CD4-positive, alpha-beta T cell treated with Interleukin-15 for 4 hours (primary cell): Measurements from ENCODE around the gene MPRIP.
"Not testable (repeated sequence)": the region's sequence is repeated elsewhere in the genome, so short reads cannot be mapped to it uniquely, and the experiment has no call there.

Source experiments
- DNase-seq: peaks from one replicate; pipeline ENCODE4 v3.0.0-alpha.2; 2020; ENCODE audit warnings: low spot score

MPRIP gene

DNA sequence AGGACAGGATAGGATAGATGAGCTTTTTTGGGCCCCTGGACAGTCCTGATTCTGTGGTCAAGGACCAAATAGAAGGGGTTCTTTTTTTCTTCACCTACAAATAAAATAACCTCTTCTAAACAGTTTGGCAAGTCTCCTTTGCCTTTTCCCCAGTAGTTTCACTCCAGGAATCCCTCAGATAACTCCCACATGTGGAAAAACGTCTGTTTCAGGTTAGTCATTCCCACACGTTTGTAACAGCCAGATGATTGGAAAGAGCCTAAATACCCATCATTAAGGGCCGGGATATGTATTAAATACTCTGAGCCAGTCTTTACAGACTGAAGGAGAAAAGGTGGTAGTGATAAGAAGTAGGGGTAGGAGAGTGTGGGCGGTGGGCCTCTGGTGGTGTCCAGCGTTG, 105.6 kb downstream of the MPRIP start:
- no peak for DNase-seq

DNA sequence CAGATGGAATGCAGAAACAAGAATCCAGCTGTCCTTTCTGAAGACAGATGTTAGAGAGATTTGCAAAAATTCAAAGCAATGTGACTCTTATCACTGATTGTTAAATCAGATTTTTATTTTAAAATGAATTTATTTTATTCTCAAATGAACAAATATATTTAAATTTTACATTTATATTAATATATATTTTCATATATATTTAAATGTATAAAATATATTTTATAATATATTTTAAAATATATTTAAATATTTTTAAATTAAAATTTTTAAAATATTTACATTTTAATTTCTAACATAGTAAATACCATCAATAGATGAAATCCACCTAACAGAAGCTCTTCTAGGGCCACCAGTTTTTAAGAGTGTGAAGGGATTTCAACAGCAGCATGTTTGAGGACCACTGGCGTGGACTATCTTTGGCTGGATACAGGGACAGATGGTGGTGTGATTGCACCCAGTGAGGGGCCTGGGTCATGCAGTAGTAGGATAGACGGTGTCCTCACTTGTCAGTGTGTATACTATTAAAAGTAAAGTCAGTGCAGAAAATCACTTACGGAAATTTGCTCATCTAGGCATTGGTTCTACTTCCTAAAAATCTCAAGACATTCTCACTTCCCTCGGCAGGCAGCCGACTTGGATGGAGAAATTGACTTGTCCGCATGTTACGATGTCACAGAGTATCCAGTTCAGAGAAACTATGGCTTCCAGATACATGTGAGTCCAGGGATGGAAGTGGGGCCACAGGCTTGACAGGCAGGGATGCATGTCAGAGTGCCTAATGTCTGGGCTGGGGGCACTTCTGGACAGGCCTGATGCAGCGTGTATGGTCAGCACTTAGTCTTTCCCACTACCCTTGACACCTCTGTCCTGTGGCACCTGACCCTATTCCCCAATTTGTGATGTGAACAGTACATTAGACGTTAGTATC, 107.5 kb downstream of the MPRIP start:
- no peak for DNase-seq

DNA sequence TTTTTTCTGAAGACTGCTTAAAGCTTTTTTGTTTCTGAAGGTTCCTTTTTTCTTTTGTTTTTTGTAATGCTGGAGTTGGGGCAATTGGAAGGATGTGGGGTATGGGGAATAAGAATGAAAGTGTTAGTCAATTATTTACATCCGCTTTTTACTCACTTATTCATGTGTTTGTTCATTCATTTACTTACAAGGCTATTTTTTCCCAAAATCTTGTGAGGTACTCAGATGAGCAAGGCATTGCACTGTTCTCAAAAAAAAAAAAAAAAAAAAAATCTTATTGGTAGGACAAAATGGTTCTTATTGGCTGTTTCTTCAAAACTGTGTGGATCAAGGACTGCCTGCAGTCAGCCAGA, 108.2 kb downstream of the MPRIP start:
- no peak for DNase-seq

DNA sequence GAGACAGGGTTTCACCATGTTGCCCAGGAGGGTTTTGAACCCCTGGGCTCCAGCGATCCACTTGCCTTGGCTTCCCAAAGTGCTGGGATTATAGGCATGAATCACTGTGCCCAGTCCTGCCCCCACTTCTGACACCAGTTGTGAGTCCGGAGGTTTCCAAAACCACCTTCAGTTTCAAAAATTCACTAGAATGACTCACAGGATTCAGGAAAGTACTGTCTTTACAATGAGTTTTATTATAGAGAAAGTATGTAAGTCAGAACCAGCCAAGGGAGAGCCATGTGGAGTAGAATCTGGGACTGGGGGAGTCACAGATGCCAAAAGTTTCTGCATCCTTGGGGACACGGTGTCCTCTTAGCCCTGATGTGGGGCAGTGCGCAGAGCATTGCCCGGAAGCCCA, 108.8 kb downstream of the MPRIP start:
- no peak for DNase-seq

DNA sequence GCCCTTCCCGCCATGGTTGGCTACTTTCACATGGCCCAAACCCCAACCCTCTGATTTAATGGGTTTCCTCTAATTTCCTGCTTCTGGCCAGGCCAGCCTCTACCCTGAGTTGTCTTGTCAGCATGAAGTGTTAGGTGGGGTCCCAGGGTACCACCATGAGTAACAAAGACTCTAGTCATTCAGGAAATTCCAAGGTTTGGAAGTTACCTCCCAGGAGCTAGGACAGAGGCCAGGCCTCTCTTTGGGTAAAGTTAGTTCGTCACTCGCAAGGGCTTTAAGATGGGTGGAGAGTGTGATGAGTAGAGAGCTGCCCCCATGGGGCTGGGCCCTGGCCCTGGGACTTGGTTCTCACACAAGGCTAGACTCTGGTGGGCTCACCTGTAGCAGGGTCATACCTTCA, 109.3 kb downstream of the MPRIP start:
- no peak for DNase-seq

DNA sequence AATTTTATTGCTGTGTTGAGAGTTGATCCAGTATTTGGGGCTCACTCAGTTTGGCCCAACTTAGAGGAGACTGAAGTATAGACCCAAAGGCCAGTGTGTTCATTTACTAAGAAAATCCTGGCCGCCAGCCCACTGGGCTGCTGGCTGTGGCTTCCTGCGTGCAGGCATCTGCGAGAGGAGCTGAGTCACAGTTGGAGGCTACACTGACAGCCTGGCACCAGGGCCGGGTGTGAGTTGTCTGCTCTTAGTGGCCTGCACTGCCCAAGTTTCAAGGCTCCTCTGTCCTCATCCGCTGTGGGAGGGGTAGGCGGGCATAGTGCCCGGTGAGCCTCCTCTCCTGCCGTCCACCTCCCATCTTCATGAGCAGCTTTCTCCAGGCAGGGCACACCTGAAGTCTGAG, 109.7 kb downstream of the MPRIP start:
- peak; percentile 28 for DNase-seq

DNA sequence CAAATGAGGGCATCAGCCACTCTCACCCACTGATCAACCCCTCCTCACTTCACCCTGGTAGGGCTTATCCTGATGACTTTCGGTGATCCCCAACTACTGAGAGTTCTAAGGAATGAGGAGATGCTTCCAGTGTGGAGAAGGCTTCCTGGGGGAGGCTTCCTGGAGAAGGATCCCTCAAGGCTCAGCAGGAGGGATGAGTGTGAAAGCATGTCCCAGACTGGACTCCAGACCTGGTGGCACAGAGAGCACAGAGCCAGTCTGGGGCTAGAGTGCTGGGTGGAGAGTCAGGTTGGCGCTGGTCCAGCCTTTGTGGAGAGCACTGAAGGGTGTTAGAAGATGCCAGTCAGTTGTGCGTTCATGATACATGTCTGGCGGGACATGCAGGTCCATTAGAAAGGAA, 110.1 kb downstream of the MPRIP start:
- DNase-seq: no peak

DNA sequence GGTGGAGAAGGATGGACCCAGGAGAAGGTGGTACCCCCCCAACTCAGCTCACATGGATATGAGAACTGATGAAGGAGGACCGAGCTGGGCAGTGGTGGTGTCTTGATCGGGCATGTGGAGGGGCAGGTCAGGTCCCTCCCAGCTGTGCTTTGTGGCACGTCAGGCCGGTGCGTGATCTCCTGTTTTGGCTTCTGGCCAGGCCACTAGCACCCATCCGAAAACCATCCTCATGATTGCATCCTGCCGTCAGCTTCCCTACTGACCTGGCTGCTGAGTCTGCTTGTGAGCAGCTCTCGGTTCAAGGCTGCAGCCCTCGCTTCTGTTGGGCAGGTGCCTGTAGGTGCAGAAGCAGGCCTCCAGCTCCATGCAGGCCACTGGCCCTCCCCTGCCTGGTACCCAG, 110.8 kb downstream of the MPRIP start:
- no peak for DNase-seq

DNA sequence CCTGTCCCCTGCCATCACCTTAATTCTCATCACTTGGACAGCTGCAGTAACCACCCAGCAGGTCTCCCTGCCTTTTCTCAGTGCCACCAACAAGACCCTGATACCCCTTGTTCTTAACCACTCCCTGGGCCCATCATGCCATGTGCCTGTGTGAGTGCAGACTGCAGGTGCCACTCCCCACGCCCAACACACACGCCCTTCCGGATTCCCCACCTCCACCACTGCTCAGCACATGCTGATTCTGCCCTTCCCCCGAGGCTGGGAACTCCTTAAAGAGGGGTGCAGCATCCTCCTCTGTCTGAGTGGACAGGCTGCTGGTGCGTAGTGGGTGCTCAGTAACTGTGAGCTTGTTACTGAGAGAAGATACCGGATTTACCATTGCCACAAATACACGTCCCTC, 111.5 kb downstream of the MPRIP start:
- no peak for DNase-seq

DNA sequence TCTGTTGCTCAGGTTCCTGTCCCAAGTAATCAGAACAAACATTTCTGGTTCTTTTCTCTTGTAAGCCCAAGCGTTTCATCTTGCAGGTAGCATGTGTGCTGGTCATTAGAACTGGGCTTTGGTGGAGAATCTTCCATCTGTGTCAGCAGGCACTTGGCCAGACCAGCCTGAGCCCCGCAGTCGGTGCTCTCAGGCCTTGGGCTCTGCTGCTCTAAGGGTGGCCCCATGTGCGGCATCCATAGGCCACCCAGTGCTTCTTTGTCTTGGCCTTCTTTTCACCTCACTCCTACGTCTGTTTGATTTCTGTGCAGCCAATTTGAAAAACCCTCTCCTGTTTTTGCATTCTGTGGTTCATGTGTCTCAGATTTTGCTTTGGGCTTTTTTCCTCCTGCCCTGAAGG, 112.3 kb downstream of the MPRIP start:
- DNase-seq: no peak

DNA sequence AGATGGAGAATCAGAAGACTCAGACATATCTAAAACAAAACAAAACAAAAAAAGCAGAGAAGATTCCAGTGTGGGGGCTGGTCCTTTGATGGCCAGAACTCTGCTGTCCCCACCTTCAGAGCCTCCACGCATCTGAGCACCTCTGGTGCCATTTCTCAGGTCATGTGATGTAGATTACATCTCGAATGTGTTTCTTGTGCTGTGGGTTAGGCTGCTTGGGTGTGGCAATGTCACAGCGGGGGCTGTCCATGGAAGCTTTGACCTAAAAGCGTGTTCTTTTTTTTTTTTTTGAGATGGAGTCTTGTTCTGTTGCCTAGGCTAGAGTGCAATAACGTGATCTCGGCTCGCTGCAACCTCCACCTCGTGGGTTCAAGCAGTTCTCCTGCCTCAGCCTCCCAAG, 112.7 kb downstream of the MPRIP start:
- peak; percentile 20 for DNase-seq

DNA sequence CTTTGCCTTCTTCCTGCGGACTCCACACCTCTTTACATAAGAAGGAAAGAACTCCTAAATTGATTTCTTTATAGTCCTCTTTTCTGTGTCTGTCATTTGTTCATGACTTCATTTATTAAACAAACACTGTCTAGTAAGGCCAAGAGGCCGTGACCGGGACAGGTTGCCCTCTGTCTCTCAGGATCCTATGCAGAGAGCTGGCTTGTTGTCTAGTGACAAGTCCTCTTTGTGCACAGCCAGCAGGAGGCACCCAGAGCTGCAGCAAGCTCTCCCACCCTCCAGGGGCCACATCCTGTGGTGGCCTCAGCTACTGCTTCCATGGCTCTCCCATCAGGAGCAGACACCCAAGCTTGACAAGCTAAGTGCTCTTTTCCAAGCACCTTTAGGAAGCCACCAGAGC, 113.3 kb downstream of the MPRIP start:
- DNase-seq: no peak

DNA sequence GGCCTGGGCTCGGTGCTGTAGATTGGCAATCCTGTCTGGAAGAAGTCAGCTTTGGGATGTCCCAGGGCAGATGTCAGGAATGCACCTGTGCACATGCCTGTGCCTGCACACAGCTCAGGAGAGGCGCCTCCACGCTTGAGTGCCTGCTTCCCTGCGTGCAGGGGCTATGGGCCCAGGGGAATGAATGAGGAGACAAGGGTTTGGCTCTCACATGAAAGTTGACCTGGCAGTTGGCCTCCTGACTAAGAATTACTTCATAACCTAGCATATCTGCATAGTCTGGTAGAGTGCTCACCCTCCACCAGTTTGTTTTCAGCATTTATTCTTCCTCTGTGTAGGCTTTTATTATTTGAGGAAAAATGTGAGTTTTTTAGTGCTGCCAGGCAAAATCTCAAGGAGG, 113.8 kb downstream of the MPRIP start:
- DNase-seq: no peak

DNA sequence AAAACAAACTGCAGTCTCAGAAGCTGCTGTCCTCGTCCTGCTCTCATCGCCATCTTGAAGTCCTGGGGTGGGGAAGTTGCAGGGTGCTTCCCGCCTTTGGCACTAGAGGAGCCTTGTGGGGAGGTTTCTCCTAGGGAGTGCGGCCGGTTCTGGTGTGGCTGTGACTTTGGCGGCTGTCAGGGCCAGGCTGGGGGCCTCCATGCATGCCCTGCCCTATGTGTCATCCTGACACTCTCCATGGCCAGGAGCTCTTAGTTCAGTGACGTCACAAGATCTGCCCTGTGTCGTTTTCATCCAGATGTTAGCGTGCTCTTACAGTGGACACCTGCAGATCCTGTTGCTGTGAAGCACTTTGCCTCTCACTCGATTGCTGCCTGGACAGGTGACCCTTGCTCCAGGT, 114.3 kb downstream of the MPRIP start:
- no peak for DNase-seq

DNA sequence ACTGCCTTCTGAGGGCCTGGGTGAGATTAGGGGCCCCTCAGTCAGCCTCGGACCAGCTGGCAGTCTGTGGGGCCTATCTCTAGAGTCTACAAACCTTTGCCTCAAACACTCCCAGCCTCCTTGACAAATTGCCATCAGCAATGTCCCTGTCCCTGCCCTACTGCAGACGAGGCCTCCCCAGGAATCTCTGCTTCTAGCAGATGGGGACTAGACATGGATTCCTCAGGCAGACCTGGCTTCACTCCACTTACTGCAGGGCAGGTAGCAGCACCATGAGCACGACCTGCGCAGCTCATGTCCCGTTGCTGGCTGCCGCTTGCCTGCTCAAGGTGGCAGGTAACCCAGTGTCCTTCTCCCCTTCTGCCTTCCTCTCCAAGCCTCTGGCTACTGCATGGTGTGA, 114.8 kb downstream of the MPRIP start:
- no peak for DNase-seq

DNA sequence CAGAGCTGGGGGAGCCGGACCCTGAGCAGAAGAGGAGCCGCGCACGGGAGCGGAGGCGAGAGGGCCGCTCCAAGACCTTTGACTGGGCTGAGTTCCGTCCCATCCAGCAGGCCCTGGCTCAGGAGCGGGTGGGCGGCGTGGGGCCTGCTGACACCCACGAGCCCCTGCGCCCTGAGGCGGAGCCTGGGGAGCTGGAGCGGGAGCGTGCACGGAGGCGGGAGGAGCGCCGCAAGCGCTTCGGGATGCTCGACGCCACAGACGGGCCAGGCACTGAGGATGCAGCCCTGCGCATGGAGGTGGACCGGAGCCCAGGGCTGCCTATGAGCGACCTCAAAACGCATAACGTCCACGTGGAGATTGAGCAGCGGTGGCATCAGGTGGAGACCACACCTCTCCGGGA, 116.2 kb downstream of the MPRIP start:
- DNase-seq: not testable (repeated sequence)

DNA sequence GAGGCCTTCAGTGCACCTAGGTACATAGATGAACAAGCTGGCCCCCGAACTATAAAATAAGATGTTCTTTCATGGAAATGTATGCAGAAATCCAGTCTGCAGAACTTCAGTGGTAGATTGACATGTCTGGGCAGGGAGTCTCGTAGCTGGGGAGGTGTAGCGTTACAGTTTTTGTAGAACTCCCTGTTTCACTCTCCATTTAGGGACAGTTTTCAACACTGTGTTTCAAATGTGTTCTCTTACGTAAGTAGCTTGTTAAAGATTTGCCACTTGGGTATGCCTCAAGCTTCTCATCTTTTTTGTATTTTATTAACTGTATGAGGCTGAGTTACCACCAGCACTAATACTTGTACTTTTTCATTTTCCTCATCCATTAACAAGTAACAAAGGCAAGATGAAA, 117.3 kb downstream of the MPRIP start:
- no peak for DNase-seq

DNA sequence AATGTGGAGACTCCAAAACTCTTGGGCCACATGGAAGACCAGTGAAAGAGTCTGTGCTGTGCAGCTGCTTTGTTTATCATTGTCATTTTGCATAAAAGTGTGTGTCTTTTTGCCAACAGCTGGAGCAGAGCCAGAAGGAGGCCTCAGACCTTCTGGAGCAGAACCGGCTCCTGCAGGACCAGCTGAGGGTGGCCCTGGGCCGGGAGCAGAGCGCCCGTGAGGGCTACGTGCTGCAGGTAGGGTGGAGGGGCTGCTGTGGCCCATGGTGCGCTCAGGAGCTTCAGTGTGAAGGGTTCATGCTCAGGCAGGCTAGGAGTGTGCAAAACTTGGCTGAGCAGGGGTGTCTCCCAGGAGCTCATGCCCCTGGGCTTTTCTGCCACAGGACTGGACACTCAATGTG, 118.9 kb downstream of the MPRIP start:
- no peak for DNase-seq

DNA sequence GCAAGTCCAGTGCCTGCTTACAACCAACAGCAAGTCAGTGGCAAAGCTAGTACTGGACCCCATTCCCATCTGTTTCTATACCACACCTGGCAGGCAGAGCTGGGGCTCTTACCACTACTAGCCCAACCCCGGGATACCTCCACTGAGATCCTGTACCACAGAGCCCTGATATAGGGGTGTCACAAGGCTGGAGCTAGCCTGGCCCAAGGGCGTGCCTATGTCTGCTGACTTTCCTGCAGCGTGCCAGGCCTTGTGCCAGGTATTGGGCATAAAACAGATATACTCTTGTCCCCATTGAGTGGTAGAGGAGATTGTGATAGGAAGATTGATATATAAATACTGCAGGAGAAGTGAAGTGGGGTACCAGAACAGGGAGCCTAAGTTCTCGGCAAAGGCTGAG, 119.5 kb downstream of the MPRIP start:
- DNase-seq: no peak

DNA sequence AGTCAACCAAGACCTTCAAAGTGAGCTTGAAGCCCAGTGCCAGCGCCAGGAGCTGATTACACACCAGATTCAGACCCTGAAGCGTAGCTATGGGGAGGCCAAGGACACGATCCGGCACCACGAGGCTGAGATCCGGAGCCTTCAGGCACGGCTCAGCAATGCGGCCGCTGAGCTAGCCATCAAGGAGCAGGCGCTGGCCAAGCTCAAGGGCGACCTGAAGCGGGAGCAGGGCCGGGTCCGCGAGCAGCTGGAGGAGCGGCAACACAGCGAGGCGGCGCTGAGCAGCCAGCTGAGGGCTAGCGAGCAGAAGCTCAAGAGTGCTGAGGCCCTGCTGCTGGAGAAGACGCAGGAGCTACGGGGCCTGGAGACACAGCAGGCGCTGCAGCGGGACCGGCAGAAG, 121.9 kb downstream of the MPRIP start:
- DNase-seq: no peak

DNA sequence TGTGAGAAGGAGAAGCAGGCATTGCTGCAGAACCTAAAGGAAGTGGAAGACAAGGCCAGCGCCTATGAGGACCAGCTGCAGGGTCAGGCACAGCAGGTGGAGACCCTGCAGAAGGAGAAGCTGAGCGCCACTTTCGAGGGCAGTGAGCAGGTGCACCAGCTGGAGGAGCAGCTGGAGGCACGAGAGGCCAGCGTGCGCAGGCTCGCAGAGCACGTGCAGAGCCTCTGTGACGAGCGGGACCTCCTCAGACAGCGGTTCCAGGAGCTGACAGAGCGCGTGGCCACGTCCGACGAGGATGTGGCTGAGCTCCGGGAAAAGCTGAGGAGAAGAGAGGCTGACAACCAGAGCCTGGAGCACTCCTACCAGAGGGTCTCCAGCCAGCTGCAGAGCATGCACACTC, 122.4 kb downstream of the MPRIP start:
- no peak for DNase-seq

DNA sequence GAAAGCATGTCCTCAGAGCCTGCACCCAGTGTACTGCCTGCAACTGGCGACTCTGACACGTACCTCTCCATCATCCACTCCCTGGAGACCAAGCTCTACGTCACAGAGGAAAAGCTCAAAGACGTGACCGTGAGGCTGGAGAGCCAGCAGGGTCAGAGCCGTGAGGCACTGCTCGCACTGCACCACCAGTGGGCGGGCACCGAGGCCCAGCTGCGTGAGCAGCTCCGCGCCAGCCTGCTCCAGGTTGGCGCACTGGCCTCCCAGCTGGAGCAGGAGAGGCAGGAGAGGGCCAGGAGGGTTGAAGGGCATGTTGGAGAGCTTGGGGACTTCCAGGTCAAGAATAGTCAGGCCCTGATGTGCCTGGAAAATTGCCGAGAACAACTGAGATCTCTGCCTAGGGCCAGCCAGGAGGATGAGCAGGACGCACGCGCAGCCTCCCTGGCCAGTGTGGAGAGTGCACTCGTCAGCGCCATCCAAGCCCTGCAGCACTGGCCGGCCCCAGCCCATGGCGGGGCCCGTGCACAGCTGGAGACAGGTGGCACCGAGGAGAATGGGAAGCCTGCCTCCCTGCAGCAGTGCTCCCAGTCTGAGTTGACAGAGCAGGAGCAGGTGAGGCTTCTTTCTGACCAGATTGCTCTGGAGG, 123.5 kb downstream of the MPRIP start:
- DNase-seq: no peak

DNA sequence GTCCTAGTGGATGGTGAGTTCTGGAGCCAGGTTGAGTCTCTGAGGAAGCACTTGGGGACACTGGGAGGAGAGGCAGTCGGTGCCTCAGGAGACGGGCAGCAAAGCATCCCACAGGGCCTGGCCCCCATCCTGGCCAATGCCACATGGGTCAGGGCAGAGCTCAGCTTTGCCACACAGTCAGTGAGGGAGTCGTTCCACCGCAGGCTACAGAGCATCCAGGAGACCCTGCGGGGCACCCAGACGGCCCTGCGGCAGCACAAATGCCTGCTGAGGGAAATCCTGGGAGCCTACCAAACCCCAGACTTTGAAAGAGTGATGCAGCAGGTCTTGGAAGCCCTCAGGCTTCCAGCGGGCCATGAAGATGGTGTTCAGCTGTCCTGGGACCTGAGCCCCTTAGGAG, 124.2 kb downstream of the MPRIP start:
- DNase-seq: no peak

DNA sequence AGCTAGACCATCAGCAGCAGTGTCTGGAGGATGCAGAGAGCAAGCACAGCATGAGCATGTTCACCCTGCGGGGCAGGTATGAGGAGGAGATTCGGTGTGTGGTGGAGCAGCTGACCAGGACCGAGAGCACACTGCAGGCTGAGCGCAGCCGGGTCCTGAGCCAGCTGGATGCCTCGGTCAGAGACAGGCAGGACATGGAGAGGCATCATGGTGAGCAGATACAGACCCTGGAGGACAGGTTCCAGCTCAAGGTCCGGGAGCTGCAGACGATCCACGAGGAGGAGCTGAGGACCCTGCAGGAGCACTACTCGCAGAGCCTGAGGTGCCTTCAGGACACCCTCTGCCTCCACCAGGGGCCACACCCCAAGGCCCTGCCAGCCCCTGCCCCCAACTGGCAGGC, 125.1 kb downstream of the MPRIP start:
- DNase-seq: no peak
